Lung (tissue), 12 donors: ENCODE measurements around the gene E2F8. TPM values are rescaled to one million over a fixed set of nuclear protein-coding genes. Genes with fewer than 3 reads are reported as not detected.

Experiments used
- ATAC-seq: fragments of 200-7000 bp; cut with Tn5 transposase; one replicate; pipeline ENCODE4 v1.9.1; 2020; ENCODE audit warnings: moderate number of reproducible peaks; ENCODE audit not compliant: insufficient read depth, low FRiP score
- DNase-seq, 3 donors: peaks; one replicate each; pipeline ENCODE4 v3.0.0-alpha.2; 2013 to 2017
- H3K27ac ChIP-seq, 2 donors: one replicate each; pipeline ENCODE4 v1.5.1; 2013; ENCODE audit warnings: mild to moderate bottlenecking in 2 of 2, moderate library complexity in 2 of 2, control low read depth in 1 of 2, inconsistent platforms in 1 of 2, low read depth in 1 of 2, low read length in 1 of 2
- H3K27me3 ChIP-seq, 3 donors: one replicate each; pipeline ENCODE4 v1.5.1; 2013; ENCODE audit warnings: low read length in 2 of 3; ENCODE audit not compliant: control insufficient read depth in 3 of 3, insufficient read depth in 3 of 3
- H3K36me3 ChIP-seq, 4 donors: one replicate each; pipeline ENCODE4 v1.5.1; 2013; ENCODE audit warnings: low read length in 4 of 4, mild to moderate bottlenecking in 1 of 4, moderate library complexity in 1 of 4; ENCODE audit not compliant: control insufficient read depth in 4 of 4, insufficient read depth in 4 of 4
- H3K4me1 ChIP-seq, 5 donors: one replicate each; pipeline ENCODE4 v1.5.1; 2013; ENCODE audit warnings: low read length in 5 of 5, mild to moderate bottlenecking in 2 of 5, moderate library complexity in 1 of 5; ENCODE audit not compliant: control insufficient read depth in 5 of 5, insufficient read depth in 5 of 5
- H3K4me3 ChIP-seq: one replicate; pipeline ENCODE4 v1.5.1; 2013; ENCODE audit warnings: mild to moderate bottlenecking, control low read depth, moderate library complexity
- H3K9ac ChIP-seq, 2 donors: one replicate each; pipeline ENCODE4 v1.5.1; 2013; ENCODE audit warnings: low read length in 2 of 2, control low read depth in 1 of 2; ENCODE audit not compliant: insufficient read depth in 1 of 2
- H3K9me3 ChIP-seq, 4 donors: one replicate each; pipeline ENCODE4 v1.5.1; 2013; ENCODE audit warnings: low read length in 3 of 4, mild to moderate bottlenecking in 1 of 4, moderate library complexity in 1 of 4; ENCODE audit not compliant: control insufficient read depth in 4 of 4, insufficient read depth in 3 of 4
- WGBS, 2 donors: extraction: QIAGEN DNeasy Blood & Tissue Kit; methylation state at CpG; one replicate each; pipeline ENCODE4 v1.1.7; 2013; 5-methylcytosine and 5-hydroxymethylcytosine counted together
- polyA plus RNA-seq, 2 donors: library from polyadenylated mRNA; stranded (reverse); fragments of 200-250 nt; gene quantifications; one replicate each; pipeline ENCODE4 v1.2.1, GENCODE V29; 2013
- total RNA-seq, 2 donors: library from RNA; depleted of rRNA in 1 of 2; stranded (reverse); fragments of >200 nt in 1 of 2; gene quantifications; one replicate each; pipeline ENCODE4 v1.2.1, GENCODE V29; 2014 to 2021
- TF ChIP-seq, protein P1 (sequence below): IDR thresholded peaks from 2 replicates; pipeline ENCODE4 v1.5.1; 2012; ENCODE audit warnings: mild to moderate bottlenecking; ENCODE audit errors: control extremely low read depth, extremely low read depth
- donor health status: control.
- donor health status: control.
- donor health status: Bipolar disorder and iron deficiency.
- donor health status: healthy.
- donor health status: DM: yes; HTN: yes; CAD: no.

E2F8 gene
- total and polyA plus RNA-seq, 4 donors, result 0.39 to 1.9 (median 1.0) TPM

DNA sequence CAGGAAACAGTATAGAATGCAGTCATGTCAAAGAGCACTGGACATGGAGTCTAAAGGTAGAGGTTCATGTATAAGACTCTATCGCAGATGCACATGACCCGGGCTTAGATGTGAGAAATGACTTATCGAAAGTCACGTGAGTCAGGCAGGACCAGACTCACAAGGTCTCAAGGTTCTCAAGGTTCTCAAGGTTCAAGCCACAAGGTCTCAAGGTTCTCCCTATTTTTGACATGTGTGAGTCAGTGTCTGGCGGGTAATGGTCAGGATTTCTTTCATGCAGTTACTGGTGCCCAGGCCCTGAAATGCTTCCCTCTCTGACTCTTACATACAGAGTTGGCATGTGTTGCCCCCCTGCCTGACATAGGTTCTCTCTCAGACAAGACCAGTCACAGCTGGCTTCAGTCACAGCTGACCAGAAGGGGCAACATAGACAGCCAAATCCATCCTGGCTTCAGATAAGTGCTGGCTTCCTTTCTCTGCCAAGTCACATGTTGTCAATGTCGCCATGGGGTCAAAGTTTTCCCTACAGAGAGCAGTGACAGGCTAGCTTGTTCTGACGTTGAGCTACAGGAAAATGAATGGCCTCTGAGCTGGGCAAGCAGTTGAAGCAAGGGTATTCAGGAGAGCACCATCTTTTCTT lies 49.1 kb downstream of the E2F8 start:
- TF ChIP-seq, protein P1, sequence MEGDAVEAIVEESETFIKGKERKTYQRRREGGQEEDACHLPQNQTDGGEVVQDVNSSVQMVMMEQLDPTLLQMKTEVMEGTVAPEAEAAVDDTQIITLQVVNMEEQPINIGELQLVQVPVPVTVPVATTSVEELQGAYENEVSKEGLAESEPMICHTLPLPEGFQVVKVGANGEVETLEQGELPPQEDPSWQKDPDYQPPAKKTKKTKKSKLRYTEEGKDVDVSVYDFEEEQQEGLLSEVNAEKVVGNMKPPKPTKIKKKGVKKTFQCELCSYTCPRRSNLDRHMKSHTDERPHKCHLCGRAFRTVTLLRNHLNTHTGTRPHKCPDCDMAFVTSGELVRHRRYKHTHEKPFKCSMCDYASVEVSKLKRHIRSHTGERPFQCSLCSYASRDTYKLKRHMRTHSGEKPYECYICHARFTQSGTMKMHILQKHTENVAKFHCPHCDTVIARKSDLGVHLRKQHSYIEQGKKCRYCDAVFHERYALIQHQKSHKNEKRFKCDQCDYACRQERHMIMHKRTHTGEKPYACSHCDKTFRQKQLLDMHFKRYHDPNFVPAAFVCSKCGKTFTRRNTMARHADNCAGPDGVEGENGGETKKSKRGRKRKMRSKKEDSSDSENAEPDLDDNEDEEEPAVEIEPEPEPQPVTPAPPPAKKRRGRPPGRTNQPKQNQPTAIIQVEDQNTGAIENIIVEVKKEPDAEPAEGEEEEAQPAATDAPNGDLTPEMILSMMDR, result no peak
- WGBS, 2 donors, result 83 to 87% methylated on average over 7 of the region's 7 CpGs
- Histone ChIP-seq H3K9ac (no peak overlapping the region), H3K4me3 (no peak overlapping the region), H3K4me1 (peaks cover 0 to 11% (median 3%) of the 10 kb centered on the region in 5 donors), H3K9me3 (no peaks in the 10 kb centered on the region), H3K27ac (peak overlapping the region in 1 of 2 donors; percentile 52), H3K36me3 (peaks cover 0 to 7% (median 0%) of the 10 kb centered on the region in 4 donors), H3K27me3 (no peaks in the 10 kb centered on the region)
- no peak for ATAC-seq
- peak; percentile 65 to 85 (median 83) for DNase-seq

DNA sequence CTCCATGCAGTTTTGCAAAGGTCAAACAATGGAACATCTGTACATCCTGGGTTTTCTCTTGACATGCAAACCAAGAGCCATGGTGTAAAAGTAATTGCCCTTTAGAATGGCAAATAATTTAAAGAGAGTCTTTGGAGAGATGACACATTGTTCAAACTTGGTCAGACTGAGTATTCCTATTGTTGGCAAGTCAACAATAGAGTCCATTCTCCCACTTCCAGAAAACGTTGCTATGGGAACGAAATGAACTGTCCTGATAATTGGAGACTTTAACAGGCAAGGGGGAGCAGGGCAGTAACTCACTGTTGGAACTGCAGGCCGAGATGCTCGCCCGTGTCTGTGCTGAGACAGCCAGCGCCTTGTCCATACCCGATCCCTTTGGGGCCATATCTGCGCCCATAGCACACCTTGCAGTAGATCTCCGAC lies 52.9 kb downstream of the E2F8 start:
- H3K9ac ChIP-seq, result no peak overlapping the region
- TF ChIP-seq, protein P1, result no peak
- H3K4me3 ChIP-seq, result no peak overlapping the region
- ATAC-seq, result no peak
- H3K36me3 ChIP-seq, result peaks cover 0 to 14% (median 0%) of the 10 kb centered on the region in 4 donors
- no peak for DNase-seq
- 92 to 95% methylated on average over 9 of the region's 9 CpGs for WGBS, 2 donors
- H3K27me3 ChIP-seq, result no peaks in the 10 kb centered on the region
- H3K4me1 ChIP-seq, result peaks cover 0 to 11% (median 0%) of the 10 kb centered on the region in 5 donors
- H3K9me3 ChIP-seq, result peaks cover 0 to 3% (median 0%) of the 10 kb centered on the region in 4 donors
- H3K27ac ChIP-seq, result no peak overlapping the region

DNA sequence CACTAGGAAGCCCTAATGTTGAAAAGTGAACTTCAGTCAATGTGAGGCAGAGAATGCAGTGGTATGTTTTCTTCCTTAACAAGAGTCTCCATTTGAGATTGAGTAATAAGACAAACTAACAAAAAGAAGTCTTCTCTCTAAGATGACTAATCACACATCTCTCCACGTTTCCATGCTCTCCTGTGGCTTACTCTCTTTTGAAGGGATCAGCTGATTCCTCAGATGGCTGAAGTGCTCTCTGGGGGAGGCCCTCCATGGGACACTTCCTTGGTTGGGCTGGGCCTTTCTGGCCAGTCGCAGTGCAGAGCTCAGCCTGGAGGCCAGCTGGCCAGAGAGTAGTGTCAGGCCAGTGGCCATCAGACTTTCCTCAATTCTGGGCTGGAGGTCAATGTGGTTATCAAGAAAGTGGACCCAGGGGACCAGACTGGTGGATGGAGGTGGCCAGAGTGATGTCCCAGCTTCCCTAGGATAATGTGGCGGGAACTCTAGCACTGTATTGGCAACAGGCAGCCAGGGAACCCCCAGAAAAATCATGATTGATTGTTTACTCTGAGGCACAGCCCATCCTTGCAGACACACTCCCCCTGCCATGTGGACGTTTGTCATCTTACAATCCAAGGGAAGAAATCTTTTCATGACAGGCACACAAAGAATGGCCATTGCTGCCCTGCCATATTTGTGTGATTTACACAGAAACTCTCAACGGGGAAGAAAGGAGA lies 53.5 kb downstream of the E2F8 start:
- Histone ChIP-seq H3K9ac (no peak overlapping the region), H3K27me3 (no peaks in the 10 kb centered on the region), H3K9me3 (peaks cover 0 to 3% (median 0%) of the 10 kb centered on the region in 4 donors), H3K27ac (no peak overlapping the region), H3K36me3 (peaks cover 0 to 14% (median 0%) of the 10 kb centered on the region in 4 donors), H3K4me3 (no peak overlapping the region), H3K4me1 (peaks cover 0 to 11% (median 0%) of the 10 kb centered on the region in 5 donors)
- TF ChIP-seq, protein P1, result no peak
- 62 to 75% methylated on average over 5 of the region's 5 CpGs for WGBS, 2 donors
- ATAC-seq, result no peak
- DNase-seq, result no peak
